Activated naive CD4-positive, alpha-beta T cell treated with anti-CD3 and anti-CD28 coated beads, Interleukin-2, amount 10 ng/mL, durations not matched to agents 5 hours and 36 hours (primary cell): ENCODE results near the gene IL4R. TPM values are rescaled to one million over a fixed set of nuclear protein-coding genes. Genes with fewer than 3 reads are reported as not detected.

Experiments used
- total RNA-seq, 2 experiments: library from RNA; stranded (reverse); gene quantifications; one replicate each; pipeline ENCODE4 v1.2.3, GENCODE V29; 2021

Gene IL4R
- 100 to 1,000 TPM; 332 to 337 TPM for total RNA-seq

GRCh38 chr16:27313422-27314160 lies at the start of gene IL4R:
Gene IL4R (plus strand): TSS chr16:27313974. CDS start chr16:27340204, 26,230 bp downstream.

GRCh38 chr16:27268376-27269299 lies 45.1 kb upstream of the IL4R start, which contains the start of gene NSMCE1:
Gene NSMCE1 (minus strand): TSS chr16:27268772. CDS start chr16:27257570, 11,202 bp downstream.

GRCh38 chr16:27401768-27402568 lies 88.2 kb downstream of the IL4R start, which contains the start of gene IL21R:
Gene IL21R (plus strand): TSS chr16:27402174. CDS start chr16:27430072, 27,898 bp downstream.

Other genes starting within 250 kb of the IL4R start
- gene C16orf82, start 247.0 kb upstream of the IL4R start, total RNA-seq, result not detected
- 10 to 100 TPM; 19.9 to 23.6 TPM for gene KDM8, start 110.4 kb upstream of the IL4R start, total RNA-seq
- gene NSMCE1, start 45.2 kb upstream of the IL4R start, total RNA-seq, result 10 to 100 TPM; 97.4 TPM
- gene IL21R, start 88.2 kb downstream of the IL4R start, total RNA-seq, result 10 to 100 TPM; 44.7 to 46.4 TPM
- gene GTF3C1, start 235.9 kb downstream of the IL4R start, total RNA-seq, result 10 to 100 TPM; 46.7 to 48.7 TPM
- gene KATNIP, start 236.2 kb downstream of the IL4R start, total RNA-seq, result 10 to 100 TPM; 13.9 to 17.0 TPM